H9 (cell line): ENCODE data around the gene AGTRAP. TPM values are rescaled to one million over a fixed set of nuclear protein-coding genes. Genes with fewer than 3 reads are reported as not detected.

Experiments
- DNase-seq: peaks from one replicate; pipeline ENCODE4 v3.0.0-alpha.2; 2017
- H2AFZ ChIP-seq: one replicate; pipeline ENCODE4 v1.6.1; 2013; ENCODE audit warnings: mild to moderate bottlenecking, low read length, control low read depth, moderate library complexity
- H2AK5ac ChIP-seq: 2 replicates; pipeline ENCODE4 v1.6.1; 2013; ENCODE audit warnings: low read length, control low read depth, mixed read lengths; ENCODE audit not compliant: insufficient read length
- H2BK120ac ChIP-seq: one replicate; pipeline ENCODE4 v1.6.1; 2013; ENCODE audit warnings: low read depth, mild to moderate bottlenecking, low read length, control low read depth, inconsistent platforms; ENCODE audit not compliant: poor library complexity, severe bottlenecking
- H2BK12ac ChIP-seq: 2 replicates; pipeline ENCODE4 v1.6.1; 2013; ENCODE audit warnings: low read length, control low read depth, mixed read lengths, low read depth; ENCODE audit not compliant: insufficient read length
- H2BK15ac ChIP-seq: 2 replicates; pipeline ENCODE4 v1.6.1; 2013; ENCODE audit warnings: low read depth, low read length, control low read depth
- H2BK20ac ChIP-seq: one replicate; pipeline ENCODE4 v1.6.1; 2013; ENCODE audit warnings: low read depth, mild to moderate bottlenecking, low read length, control low read depth, inconsistent platforms; ENCODE audit not compliant: poor library complexity, severe bottlenecking
- H2BK5ac ChIP-seq: 2 replicates; pipeline ENCODE4 v1.6.1; 2013; ENCODE audit warnings: low read length, control low read depth, mixed read lengths; ENCODE audit not compliant: insufficient read length
- H3K14ac ChIP-seq: 2 replicates; pipeline ENCODE4 v1.6.1; 2013; ENCODE audit warnings: low read length, control low read depth; ENCODE audit not compliant: insufficient read depth
- H3K18ac ChIP-seq: 2 replicates; pipeline ENCODE4 v1.6.1; 2013; ENCODE audit warnings: low read depth, mild to moderate bottlenecking, mixed read lengths, low read length, control low read depth; ENCODE audit not compliant: insufficient read length
- H3K23ac ChIP-seq: 2 replicates; pipeline ENCODE4 v1.6.1; 2013; ENCODE audit warnings: low read length, control low read depth, mixed read lengths, low read depth; ENCODE audit not compliant: insufficient read length
- H3K23me2 ChIP-seq: 2 replicates; pipeline ENCODE4 v1.6.1; 2013; ENCODE audit warnings: low read depth, mild to moderate bottlenecking, mixed read lengths, low read length, control low read depth; ENCODE audit not compliant: insufficient read length, poor library complexity, severe bottlenecking
- H3K27ac ChIP-seq: 2 replicates; pipeline ENCODE4 v1.5.1; 2013; ENCODE audit warnings: low read length, control low read depth, mixed read lengths, low read depth; ENCODE audit not compliant: insufficient read length
- H3K27me3 ChIP-seq: 2 replicates; pipeline ENCODE4 v1.6.1; 2013; ENCODE audit warnings: low read length, control low read depth, inconsistent platforms; ENCODE audit not compliant: insufficient read depth
- H3K4ac ChIP-seq: 2 replicates; pipeline ENCODE4 v1.6.1; 2013; ENCODE audit warnings: low read depth, mild to moderate bottlenecking, control low read depth, inconsistent platforms, low read length, moderate library complexity
- H3K4me1 ChIP-seq: 2 replicates; pipeline ENCODE4 v1.6.1; 2013; ENCODE audit warnings: low read length, control low read depth, inconsistent platforms; ENCODE audit not compliant: insufficient read depth
- H3K4me2 ChIP-seq: 2 replicates; pipeline ENCODE4 v1.6.1; 2013; ENCODE audit warnings: low read length, control low read depth, mixed read lengths; ENCODE audit not compliant: insufficient read length, insufficient read depth
- H3K56ac ChIP-seq: 2 replicates; pipeline ENCODE4 v1.6.1; 2013; ENCODE audit warnings: low read depth, mild to moderate bottlenecking, mixed read lengths, low read length, control low read depth; ENCODE audit not compliant: insufficient read length
- H3K79me1 ChIP-seq: 2 replicates; pipeline ENCODE4 v1.6.1; 2013; ENCODE audit warnings: low read depth, mild to moderate bottlenecking, moderate library complexity, low read length, control low read depth, inconsistent platforms; ENCODE audit not compliant: insufficient read depth, poor library complexity, severe bottlenecking
- H3K79me2 ChIP-seq: 2 replicates; pipeline ENCODE4 v1.6.1; 2013; ENCODE audit warnings: low read length, control low read depth, inconsistent platforms; ENCODE audit not compliant: insufficient read depth
- H3K9ac ChIP-seq: 2 replicates; pipeline ENCODE4 v1.6.1; 2013; ENCODE audit warnings: low read length, control low read depth, mixed read lengths; ENCODE audit not compliant: insufficient read length; ENCODE audit errors: extremely low read depth
- H3K9me3 ChIP-seq: one replicate; pipeline ENCODE4 v1.6.1; 2013; ENCODE audit warnings: low read depth, low read length, inconsistent platforms; ENCODE audit not compliant: control insufficient read depth
- H3T11ph ChIP-seq: one replicate; pipeline ENCODE4 v1.6.1; 2013; ENCODE audit warnings: mild to moderate bottlenecking, low read length, control low read depth, inconsistent platforms
- H4K20me1 ChIP-seq: one replicate; pipeline ENCODE4 v1.6.1; 2013; ENCODE audit not compliant: control insufficient read depth, insufficient read length, insufficient read depth
- H4K5ac ChIP-seq: 2 replicates; pipeline ENCODE4 v1.6.1; 2013; ENCODE audit warnings: low read depth, mild to moderate bottlenecking, mixed read lengths, low read length, control low read depth; ENCODE audit not compliant: insufficient read length
- H4K8ac ChIP-seq: replicated peaks from 2 replicates; pipeline ENCODE4 v1.6.1; 2013; ENCODE audit warnings: low read length, control low read depth, mixed read lengths, low read depth; ENCODE audit not compliant: insufficient read length
- H4K91ac ChIP-seq: 2 replicates; pipeline ENCODE4 v1.6.1; 2013; ENCODE audit warnings: low read depth, mild to moderate bottlenecking, moderate library complexity, mixed read lengths, low read length, control low read depth; ENCODE audit not compliant: insufficient read length
- H3K27ac Mint-ChIP-seq, 3 experiments: 2 replicates in 2 of 3; 3 replicates in 1 of 3; pipeline ENCODE4 v1.8.0; 2020 to 2021; ENCODE audit warnings: mixed read lengths in 3 of 3, mild to moderate bottlenecking in 1 of 3, moderate library complexity in 1 of 3
- H3K27me3 Mint-ChIP-seq: 2 replicates; pipeline ENCODE4 v1.8.0; 2021; ENCODE audit warnings: low read depth, mild to moderate bottlenecking, moderate library complexity, mixed read lengths
- H3K36me3 Mint-ChIP-seq, 3 experiments: 2 replicates in 2 of 3; 3 replicates in 1 of 3; pipeline ENCODE4 v1.8.0; 2020 to 2021; ENCODE audit warnings: low read depth in 3 of 3, mixed read lengths in 3 of 3; ENCODE audit not compliant: insufficient read depth in 1 of 3
- H3K4me1 Mint-ChIP-seq, 2 experiments: 2 replicates each; pipeline ENCODE4 v1.8.0; 2020; ENCODE audit warnings: mixed read lengths in 2 of 2
- H3K4me3 Mint-ChIP-seq, 2 experiments: 2 replicates in 1 of 2; 3 replicates in 1 of 2; pipeline ENCODE4 v1.8.0; 2020 to 2021; ENCODE audit warnings: mild to moderate bottlenecking in 2 of 2, mixed read lengths in 2 of 2, moderate library complexity in 1 of 2
- H3K9me3 Mint-ChIP-seq, 2 experiments: 2 replicates in 1 of 2; 3 replicates in 1 of 2; pipeline ENCODE4 v1.8.0; 2020; ENCODE audit warnings: mild to moderate bottlenecking in 2 of 2, mixed read lengths in 2 of 2, moderate library complexity in 1 of 2
- whole genome bisulfite sequencing: extraction: QIAGEN DNeasy Blood & Tissue Kit; methylation state at CpG from one replicate; pipeline ENCODE4 v1.1.7; 2013; ENCODE audit warnings: missing lambda C conversion rate, low lambda C conversion rate, mixed read lengths; ENCODE audit not compliant: insufficient read length; ENCODE audit errors: extremely low coverage; 5-methylcytosine and 5-hydroxymethylcytosine counted together
- total RNA-seq: library from RNA; stranded (reverse); gene quantifications from 2 replicates; pipeline ENCODE4 v1.2.1, GENCODE V29; 2021
- TF ChIP-seq, protein P1 (sequence below): fragments of 200-600 bp; sonication (generic); conservative IDR thresholded peaks from 3 replicates; pipeline ENCODE4 v1.8.0; 2021; ENCODE audit warnings: antibody characterized with exemption, mild to moderate bottlenecking

Gene AGTRAP
- total RNA-seq, 1 experiment from 2014 or later, result 60.9 TPM

GRCh38 chr1:11795238-11795890 lies 59.4 kb downstream of the AGTRAP start:
- Histone ChIP-seq H3K4ac (no peak overlapping the region), H2AFZ (no peak overlapping the region), H4K91ac (no peak overlapping the region), H2BK120ac (no peak overlapping the region), H3K23ac (no peak overlapping the region), H3K9ac (no peak overlapping the region), H3K56ac (no peak overlapping the region), H3K14ac (no peak overlapping the region), H3K9me3 (no peaks in the 10 kb centered on the region), H2BK15ac (no peak overlapping the region), H2BK5ac (no peak overlapping the region), H2BK12ac (no peak overlapping the region), H3K79me1 (no peaks in the 10 kb centered on the region), H3T11ph (no peak overlapping the region), H2BK20ac (no peak overlapping the region), H2AK5ac (no peak overlapping the region), H3K79me2 (no peaks in the 10 kb centered on the region), H3K4me2 (no peak overlapping the region), H4K5ac (no peak overlapping the region), H4K20me1 (no peaks in the 10 kb centered on the region), H3K23me2 (no peaks in the 10 kb centered on the region), H4K8ac (no peak overlapping the region), H3K27ac (no peak overlapping the region), H3K27me3 (no peaks in the 10 kb centered on the region), H3K18ac (no peak overlapping the region), H3K4me1 (no peaks in the 10 kb centered on the region)
- Mint-ChIP-seq H3K27ac (no peak overlapping the region), H3K4me1 (no peaks in the 10 kb centered on the region), H3K9me3 (no peaks in the 10 kb centered on the region), H3K36me3 (peaks cover 16 to 58% (median 45%) of the 10 kb centered on the region in 3 experiments; a peak in 6 of 7 replicates), H3K4me3 (no peak overlapping the region; a peak in 1 of 5 replicates), H3K27me3 (no peaks in the 10 kb centered on the region)
- DNase-seq, result no peak
- WGBS, result no CpG with 5 or more reads among the region's 14 CpGs
- TF ChIP-seq, protein P1, sequence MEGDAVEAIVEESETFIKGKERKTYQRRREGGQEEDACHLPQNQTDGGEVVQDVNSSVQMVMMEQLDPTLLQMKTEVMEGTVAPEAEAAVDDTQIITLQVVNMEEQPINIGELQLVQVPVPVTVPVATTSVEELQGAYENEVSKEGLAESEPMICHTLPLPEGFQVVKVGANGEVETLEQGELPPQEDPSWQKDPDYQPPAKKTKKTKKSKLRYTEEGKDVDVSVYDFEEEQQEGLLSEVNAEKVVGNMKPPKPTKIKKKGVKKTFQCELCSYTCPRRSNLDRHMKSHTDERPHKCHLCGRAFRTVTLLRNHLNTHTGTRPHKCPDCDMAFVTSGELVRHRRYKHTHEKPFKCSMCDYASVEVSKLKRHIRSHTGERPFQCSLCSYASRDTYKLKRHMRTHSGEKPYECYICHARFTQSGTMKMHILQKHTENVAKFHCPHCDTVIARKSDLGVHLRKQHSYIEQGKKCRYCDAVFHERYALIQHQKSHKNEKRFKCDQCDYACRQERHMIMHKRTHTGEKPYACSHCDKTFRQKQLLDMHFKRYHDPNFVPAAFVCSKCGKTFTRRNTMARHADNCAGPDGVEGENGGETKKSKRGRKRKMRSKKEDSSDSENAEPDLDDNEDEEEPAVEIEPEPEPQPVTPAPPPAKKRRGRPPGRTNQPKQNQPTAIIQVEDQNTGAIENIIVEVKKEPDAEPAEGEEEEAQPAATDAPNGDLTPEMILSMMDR, result no peak
